ENCODE data around the gene NKAIN2. TPM values are rescaled to one million over a fixed set of nuclear protein-coding genes. Genes with fewer than 3 reads are reported as not detected.

The NKAIN2 gene
- total RNA-seq, 4 donors from 2014 or later: 0.31 to 0.58 (median 0.39) TPM; not detected in 1

- intact Hi-C loops (cut with DNase I; ENCODE audit: low total_unique reads) (no loop called here), in situ Hi-C loops (cut with MboI; ENCODE audit: low sequenced_read_pairs in 4 of 4) (no loop called here)
- no peaks in the 10 kb centered on the region for H3K36me3 ChIP-seq
- DNase-seq (no peak), ATAC-seq (no peak)
- H3K27me3 ChIP-seq: no peaks in the 10 kb centered on the region
- no peaks in the 10 kb centered on the region for H3K9me3 ChIP-seq
- TF ChIP-seq POLR2A (IDR thresholded peaks at IDR 0.05): no peak
- H3K4me1 ChIP-seq: no peaks in the 10 kb centered on the region
- H3K4me3 ChIP-seq: no peak overlapping the region
- H3K27ac ChIP-seq: no peak overlapping the region
Observed at GRCh38 chr6:124793398-124793797, 989.7 kb downstream of the NKAIN2 start.

GRCh38 chr6:124795643-124796463, 992.2 kb downstream of the NKAIN2 start:
- in situ Hi-C loops (cut with MboI; ENCODE audit: low sequenced_read_pairs in 4 of 4): no loop called here
- DNase-seq (no peak), ATAC-seq (no peak)
- intact Hi-C loops (cut with DNase I; ENCODE audit: low total_unique reads): no loop called here
- Histone ChIP-seq H3K9me3 (no peaks in the 10 kb centered on the region), H3K27ac (no peak overlapping the region), H3K36me3 (no peaks in the 10 kb centered on the region), H3K4me3 (no peak overlapping the region), H3K4me1 (no peaks in the 10 kb centered on the region), H3K27me3 (no peaks in the 10 kb centered on the region)
- TF ChIP-seq POLR2A (IDR thresholded peaks at IDR 0.05): no peak
- TF ChIP-seq, protein P1, sequence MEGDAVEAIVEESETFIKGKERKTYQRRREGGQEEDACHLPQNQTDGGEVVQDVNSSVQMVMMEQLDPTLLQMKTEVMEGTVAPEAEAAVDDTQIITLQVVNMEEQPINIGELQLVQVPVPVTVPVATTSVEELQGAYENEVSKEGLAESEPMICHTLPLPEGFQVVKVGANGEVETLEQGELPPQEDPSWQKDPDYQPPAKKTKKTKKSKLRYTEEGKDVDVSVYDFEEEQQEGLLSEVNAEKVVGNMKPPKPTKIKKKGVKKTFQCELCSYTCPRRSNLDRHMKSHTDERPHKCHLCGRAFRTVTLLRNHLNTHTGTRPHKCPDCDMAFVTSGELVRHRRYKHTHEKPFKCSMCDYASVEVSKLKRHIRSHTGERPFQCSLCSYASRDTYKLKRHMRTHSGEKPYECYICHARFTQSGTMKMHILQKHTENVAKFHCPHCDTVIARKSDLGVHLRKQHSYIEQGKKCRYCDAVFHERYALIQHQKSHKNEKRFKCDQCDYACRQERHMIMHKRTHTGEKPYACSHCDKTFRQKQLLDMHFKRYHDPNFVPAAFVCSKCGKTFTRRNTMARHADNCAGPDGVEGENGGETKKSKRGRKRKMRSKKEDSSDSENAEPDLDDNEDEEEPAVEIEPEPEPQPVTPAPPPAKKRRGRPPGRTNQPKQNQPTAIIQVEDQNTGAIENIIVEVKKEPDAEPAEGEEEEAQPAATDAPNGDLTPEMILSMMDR (IDR thresholded peaks at IDR 0.05 in 4 of 5, conservative IDR thresholded peaks at IDR 0.05 in 1 of 5): peak in 4 of 5 experiments; percentile 17 to 40 (median 30)

DNA sequence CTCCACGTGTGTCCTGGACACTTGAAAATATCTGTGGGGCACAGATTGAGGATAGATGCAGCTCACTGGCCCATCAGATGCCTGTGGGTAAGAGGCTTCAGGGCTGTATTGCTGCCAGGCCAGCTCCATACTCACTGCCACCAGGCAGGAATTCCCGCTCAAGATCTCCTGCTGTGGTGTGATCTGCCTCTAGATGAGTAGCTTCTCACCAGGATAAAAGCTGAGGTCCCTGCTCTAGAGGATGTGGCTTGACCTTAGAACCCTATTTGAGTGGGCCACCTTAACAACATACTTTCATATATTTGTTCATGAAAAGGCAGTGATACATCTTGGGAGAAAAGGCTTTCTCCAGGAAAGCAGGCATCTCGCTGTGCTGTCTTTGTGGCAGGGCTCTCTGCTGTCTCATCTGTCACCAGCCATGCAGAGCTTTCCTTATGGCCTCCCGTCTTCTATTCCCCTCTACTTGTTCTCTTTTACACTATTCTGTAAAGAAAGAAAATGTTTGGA, 992.9 kb downstream of the NKAIN2 start:
- no peak overlapping the region for H3K4me3 ChIP-seq
- no peaks in the 10 kb centered on the region for H3K4me1 ChIP-seq
- no peak overlapping the region for H3K27ac ChIP-seq
- no peaks in the 10 kb centered on the region for H3K9me3 ChIP-seq
- no peak for TF ChIP-seq POLR2A (IDR thresholded peaks at IDR 0.05)
- TF ChIP-seq, protein P1 (IDR thresholded peaks at IDR 0.05 in 4 of 5, conservative IDR thresholded peaks at IDR 0.05 in 1 of 5): no peak
- intact Hi-C loops (cut with DNase I; ENCODE audit: low total_unique reads) (no loop called here), in situ Hi-C loops (cut with MboI; ENCODE audit: low sequenced_read_pairs in 4 of 4) (no loop called here)
- H3K36me3 ChIP-seq: no peaks in the 10 kb centered on the region
- DNase-seq (no peak), ATAC-seq (no peak)
- no peaks in the 10 kb centered on the region for H3K27me3 ChIP-seq

DNA sequence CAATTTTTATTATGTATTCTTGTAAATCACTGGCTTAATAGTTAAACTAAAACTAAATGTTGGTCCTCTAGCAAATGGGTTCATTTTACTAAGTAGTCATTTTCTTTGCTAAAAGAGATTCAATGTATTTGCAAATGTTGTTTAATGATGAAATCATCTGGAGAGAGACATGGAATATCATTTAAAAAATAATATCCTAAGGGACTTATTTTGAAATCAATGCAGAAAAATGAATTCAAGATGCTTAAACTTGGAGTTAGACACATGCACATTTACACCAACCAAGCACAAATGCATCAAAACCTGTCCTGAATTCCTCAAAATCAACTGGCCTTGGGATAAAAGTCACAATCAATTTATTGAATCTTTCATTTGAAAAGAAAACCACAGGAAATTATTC, 993.6 kb downstream of the NKAIN2 start:
- intact Hi-C loops (cut with DNase I; ENCODE audit: low total_unique reads): no loop called here
- TF ChIP-seq, protein P1 (IDR thresholded peaks at IDR 0.05 in 4 of 5, conservative IDR thresholded peaks at IDR 0.05 in 1 of 5): no peak
- TF ChIP-seq POLR2A (IDR thresholded peaks at IDR 0.05): no peak
- in situ Hi-C loops (cut with MboI; ENCODE audit: low sequenced_read_pairs in 4 of 4): no loop called here
- no peak overlapping the region for H3K4me3 ChIP-seq
- ATAC-seq: no peak
- no peak for DNase-seq
- no peaks in the 10 kb centered on the region for H3K27me3 ChIP-seq
- no peaks in the 10 kb centered on the region for H3K4me1 ChIP-seq
- H3K27ac ChIP-seq: no peak overlapping the region
- no peaks in the 10 kb centered on the region for H3K36me3 ChIP-seq
- no peaks in the 10 kb centered on the region for H3K9me3 ChIP-seq

DNA sequence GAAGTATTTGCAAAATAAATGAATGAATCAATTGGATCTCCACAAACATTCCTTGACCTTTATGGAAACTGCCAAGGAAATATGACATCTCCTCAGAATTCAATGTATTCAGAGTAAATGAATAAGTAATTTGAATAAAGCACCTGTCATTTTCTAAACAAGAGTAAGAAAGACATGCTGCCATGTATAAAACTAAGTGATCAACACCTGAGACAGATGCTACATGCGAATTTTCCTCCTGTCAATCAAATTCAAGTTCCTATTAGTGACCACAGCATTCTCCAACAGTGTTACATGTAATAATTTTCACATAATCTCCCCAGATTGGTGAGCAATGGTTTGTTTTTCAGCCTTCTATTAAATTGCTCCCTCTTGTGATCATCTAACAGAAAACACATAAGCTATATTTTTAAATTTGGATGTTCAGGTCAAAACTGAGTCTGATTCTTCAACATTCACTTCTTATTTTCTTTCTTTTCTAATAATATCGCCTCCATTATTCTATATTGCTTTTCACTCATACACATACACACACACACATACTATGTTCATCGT, 995.4 kb downstream of the NKAIN2 start:
- ATAC-seq (no peak), DNase-seq (no peak)
- TF ChIP-seq, protein P1 (IDR thresholded peaks at IDR 0.05 in 4 of 5, conservative IDR thresholded peaks at IDR 0.05 in 1 of 5): no peak
- no peak for TF ChIP-seq POLR2A (IDR thresholded peaks at IDR 0.05)

More for the DNA sequence above, 995.4 kb downstream of the NKAIN2 start:
- intact Hi-C loops (cut with DNase I; ENCODE audit: low total_unique reads): no loop called here
- in situ Hi-C loops (cut with MboI; ENCODE audit: low sequenced_read_pairs in 4 of 4): no loop called here
- H3K27ac ChIP-seq: no peak overlapping the region
- H3K4me3 ChIP-seq: no peak overlapping the region
- H3K36me3 ChIP-seq: no peaks in the 10 kb centered on the region
- no peaks in the 10 kb centered on the region for H3K9me3 ChIP-seq
- no peaks in the 10 kb centered on the region for H3K4me1 ChIP-seq
- H3K27me3 ChIP-seq: no peaks in the 10 kb centered on the region
